ENCODE data around the gene RTN4RL2.

RTN4RL2 gene

DNA sequence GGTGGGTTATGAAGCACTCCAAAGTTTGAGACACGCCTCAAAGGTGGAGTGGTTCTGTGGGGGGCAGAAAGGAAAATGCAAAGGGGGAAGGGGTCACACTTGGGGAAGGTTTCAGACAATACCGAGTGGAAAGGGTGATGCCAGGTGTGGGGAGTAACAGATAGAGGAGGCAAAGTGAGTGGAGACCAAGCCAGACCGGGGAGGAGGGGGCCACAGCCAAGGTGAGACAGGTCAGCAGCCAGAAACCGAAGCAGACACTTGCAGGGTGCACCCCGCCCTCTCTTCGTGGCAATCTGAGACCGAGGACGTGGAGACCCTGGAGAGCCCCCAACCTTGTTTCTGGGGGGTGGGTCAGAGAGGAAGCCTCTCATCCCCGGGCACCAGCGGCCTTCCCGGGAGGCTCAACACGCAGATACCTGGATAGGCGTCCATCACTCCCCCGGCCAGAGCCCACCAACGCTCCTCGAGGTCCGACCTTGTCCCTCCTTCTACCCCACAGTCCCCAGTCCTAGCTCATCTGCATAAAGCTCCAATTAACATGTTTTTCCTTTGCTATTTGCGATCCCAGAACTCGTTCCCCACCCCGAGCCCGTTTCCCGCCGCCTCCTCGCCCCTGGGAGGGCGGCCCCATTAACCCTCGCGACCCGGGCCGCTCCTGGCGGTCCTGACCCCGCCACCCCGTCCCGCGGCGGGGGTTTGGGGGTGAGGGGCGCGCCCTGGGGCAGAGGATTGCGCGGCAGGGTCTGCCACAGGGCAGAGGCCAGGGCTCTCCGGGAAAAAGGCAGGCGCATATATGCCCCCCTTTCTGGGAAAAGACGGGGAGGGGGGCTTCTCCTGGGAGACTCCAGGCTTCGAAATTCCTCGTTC is 21.8 kb downstream of the RTN4RL2 start:
- no peak for FAIRE-seq

DNA sequence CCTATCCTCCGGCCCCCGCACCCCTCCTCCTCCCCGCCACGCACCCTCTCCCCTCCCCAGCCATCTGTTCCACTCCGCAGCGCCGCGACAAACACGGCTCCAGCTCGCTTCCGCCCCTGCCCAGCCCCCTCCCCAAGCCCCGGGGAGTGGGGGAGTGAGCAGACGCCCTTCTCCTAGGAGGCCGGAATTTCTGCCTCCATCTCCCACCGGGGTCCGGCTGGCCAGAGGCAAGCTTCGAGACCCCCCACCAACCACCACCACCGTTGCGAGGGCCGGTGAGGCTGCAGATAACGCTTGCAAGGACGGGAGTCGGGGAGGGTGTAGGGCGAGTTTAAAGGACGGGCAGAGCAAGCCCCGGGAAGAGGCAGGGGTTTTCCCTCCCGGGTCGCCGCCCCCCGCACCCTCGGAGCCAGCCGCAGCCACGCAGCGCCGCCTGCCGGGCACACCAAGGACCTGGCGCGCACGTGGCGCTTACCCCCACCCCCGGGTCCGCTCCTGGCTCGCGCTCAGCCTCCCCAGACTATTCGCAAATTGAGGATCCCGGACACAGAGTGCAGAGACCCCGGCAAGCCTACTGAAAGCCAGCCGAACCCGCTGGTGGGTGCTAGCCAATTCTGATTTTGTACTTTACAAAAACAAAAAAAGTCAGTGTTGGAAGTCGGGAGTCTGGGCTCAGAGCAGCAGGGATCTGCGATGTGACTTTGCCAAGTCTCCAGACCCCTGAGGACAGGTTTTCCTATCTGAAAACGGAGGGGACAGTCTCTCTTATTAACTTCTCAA is 22.6 kb downstream of the RTN4RL2 start:
- FAIRE-seq: no peak

DNA sequence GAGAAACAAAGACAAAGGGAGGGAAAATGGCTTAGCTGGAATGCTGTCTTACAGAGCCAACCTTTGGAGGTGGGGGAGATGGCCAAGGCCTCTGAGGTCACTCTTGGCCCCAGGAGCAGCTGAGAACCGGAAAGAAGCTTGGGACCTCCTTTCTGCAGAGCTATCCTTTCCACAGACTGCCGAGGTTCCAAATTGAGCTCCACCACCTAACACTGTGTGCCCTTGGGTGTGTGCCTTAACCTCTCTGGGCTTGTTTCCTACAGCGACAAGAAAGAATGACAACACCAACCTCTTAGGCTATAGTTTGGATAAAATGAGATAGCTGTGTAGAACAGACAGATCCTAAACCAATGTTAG is 23.2 kb downstream of the RTN4RL2 start:
- no peak for FAIRE-seq

DNA sequence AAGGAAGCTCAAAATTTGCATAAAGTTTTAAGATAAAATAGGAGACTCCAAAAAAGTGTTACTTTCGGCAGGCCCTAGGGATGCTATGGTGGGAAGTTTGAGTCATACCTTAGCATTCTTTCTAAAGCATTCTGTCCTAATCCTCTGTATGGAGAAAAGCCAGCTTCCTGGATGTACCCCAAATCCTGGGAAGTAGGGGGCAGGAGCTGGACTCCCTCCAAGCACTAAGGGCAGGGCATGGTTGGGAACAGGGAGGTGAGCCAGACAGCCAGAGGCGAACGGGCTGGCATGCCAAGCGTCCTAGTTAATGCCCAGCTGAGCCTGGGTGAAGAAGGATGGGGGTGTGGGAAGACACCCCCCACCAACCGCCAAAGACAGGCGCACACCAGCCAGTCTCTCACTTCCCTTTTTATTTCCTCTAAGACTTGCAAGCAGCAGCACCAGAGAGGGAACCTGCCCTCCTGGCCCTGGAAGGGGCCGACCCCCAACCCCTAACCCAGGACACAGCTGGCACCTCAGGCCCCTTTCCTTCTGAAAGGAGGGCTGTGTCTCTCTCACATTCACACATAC is 23.9 kb downstream of the RTN4RL2 start:
- no peak for FAIRE-seq

DNA sequence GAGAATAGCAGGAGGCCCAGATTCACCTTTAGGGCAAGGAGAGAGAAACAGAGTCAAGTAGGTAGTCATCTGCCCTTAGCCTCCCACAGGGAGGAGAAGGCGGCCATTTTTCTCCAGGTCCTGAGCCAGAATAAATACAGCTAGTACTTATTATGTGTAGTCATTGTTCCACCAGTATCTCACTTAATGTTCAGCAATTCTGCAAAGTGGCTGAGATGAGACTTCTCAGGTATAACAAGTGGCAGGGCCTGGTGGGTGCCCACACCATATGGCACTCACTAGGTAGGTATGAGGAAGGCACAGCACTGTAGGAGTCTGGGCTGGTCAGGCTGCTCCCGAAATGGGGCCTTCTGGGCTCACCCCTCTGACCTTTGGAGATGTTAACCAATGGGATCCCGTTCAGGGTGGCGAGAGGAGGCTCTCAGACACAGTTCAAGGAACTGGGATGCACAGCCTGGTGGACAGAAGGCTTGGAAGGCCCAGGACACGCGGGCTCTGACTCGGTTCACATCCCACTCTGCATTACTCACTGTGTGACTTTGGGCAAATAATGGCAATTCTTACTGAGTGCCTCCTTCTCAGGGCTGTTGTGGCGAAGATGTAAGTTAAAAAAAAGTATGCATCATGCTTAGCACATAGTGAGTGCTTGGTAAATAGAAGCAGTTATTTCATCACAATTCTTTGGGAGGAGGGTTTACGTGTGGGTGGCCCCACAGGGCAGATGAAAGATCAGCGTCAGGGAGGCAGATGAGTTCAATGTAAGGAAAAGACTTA is 25.1 kb downstream of the RTN4RL2 start:
- FAIRE-seq: no peak

DNA sequence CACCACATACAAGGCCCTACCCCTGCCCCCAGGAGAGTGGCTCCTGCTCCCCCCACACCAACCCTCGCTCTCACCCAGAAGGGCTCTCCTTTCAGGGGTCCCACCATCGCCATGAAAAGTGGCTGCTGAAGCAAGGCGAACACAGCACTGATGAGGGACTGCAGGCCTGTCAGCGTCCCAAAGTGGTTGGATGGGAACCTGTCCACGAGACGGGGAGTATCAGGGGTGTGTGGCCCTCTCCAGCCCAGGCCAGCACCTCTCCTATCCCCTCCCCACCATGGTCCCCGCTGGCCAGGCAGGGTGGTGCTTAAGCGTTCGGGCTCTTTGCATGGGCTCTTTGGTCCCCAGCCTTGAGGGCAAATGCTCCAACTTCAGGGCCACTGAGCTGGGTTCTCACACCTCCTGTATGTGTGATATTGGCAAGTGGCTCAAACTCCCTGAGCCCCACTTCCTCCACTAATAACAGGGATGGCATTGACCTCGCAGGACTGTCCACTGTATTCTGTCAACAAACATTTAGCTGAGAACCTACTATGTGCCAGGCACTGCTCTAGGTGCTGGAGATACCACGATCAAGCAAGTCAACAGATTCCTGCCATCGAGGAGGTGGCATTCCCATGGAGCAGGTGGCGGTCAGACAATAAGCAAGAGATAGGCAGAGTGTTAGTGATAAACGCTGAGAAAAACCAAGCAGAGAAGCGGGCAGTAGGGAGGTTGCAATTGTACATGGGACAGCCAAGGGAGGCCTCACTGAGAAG is 26.9 kb downstream of the RTN4RL2 start:
- FAIRE-seq: no peak

DNA sequence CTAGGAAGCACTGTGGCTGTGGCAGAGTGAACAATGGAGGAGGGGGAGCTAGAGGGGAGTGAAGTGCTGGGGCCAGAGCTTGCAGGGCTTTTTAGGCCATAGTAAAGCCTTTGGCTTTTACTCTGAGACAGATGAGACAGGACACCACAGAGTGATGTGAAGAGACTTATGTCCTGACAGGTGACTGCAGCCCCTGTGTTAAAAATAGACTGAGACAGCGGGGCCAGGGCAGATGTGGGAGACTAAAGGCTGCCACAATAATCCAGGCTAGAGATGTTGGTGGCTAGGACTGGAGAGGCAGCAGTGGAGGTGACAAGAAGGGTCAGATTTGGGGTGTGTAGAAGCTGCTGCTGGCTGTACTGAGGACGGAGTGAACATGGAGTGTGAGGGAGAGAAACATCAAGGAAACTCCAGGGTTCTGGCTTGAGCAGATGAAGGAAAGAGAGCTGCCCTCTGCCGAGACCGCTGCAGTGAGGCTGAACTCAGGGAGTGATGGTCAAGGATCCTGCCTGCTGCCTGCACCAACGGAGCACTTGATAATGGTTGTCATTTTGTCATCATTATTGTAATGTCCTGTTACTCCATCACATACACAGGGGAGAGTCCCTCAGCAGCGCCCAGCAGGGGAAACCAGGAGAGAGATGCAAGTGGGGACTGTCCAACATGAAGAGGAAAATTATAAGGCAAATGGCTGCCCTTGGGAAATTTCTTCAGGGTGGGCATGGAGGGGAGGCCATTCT is 27.8 kb downstream of the RTN4RL2 start:
- no peak for FAIRE-seq

DNA sequence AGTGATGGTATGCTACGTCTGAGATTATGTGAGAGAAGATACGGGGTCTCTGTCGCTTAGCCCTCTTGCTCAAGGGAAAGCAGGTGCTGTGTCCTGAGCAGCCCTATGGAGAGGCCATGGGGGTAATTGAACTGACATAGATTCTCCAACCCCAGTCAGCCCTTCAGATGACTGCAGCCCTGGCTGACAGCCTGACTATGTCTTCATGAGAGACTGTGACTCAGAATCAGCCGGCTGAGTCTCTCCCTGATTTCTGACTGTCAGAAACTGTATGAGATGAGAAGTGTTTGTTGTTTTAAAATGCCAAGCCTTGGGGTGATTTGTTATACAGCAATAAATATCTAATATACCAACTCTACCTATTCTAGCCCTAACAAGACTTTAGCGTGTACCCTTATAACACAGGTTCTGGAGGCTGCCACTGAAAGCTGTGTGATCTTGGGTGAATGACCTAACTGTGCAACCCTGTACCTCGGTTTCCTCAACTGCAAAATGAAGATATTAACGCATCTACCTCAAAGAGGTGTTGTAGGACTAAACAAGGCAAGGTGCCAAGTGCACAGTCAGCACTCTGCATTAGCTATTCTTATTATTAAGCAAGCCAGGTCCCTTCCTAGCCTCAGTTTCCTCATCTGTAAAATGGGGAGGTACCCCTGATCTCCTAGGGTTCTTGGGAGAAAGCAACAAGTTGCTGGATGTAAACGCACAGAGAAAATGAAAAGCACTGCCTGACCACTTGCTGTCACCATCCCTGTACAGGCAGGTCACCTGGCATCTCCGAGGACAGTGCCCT is 30.3 kb downstream of the RTN4RL2 start:
- FAIRE-seq: no peak

DNA sequence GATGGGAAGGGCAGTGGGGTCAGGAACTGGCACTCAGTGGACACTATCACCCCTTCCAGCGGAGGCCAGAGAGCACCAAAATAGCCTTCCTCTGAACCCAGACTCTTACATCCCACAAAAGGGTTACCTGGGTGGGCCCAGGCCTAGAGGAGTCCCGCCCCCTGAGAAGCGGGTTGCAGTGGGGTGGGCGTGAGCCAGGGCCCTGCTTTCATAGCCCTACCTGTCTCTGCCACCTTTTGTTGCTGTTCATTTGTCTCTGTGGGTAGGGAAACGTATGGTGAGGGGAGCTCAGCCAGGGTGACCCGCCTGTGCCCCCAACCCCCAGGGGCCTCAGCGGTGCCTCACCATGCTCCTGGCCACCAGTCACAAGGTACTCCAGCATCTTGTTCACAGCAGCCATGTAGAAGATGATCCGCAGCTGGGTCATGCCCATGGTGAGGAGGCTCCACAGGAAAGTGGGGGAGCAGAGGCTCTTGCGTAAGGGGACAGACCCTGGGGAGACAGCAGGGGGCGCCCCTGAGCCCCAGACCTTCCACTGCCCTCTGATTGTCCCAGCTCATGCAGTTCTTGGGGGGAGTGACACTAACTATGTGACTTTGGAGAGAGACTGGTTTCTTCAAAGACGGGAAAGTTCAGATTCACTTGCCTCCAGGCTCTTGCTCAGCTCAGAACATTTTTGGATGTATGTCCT is 31.2 kb downstream of the RTN4RL2 start:
- no peak for FAIRE-seq

DNA sequence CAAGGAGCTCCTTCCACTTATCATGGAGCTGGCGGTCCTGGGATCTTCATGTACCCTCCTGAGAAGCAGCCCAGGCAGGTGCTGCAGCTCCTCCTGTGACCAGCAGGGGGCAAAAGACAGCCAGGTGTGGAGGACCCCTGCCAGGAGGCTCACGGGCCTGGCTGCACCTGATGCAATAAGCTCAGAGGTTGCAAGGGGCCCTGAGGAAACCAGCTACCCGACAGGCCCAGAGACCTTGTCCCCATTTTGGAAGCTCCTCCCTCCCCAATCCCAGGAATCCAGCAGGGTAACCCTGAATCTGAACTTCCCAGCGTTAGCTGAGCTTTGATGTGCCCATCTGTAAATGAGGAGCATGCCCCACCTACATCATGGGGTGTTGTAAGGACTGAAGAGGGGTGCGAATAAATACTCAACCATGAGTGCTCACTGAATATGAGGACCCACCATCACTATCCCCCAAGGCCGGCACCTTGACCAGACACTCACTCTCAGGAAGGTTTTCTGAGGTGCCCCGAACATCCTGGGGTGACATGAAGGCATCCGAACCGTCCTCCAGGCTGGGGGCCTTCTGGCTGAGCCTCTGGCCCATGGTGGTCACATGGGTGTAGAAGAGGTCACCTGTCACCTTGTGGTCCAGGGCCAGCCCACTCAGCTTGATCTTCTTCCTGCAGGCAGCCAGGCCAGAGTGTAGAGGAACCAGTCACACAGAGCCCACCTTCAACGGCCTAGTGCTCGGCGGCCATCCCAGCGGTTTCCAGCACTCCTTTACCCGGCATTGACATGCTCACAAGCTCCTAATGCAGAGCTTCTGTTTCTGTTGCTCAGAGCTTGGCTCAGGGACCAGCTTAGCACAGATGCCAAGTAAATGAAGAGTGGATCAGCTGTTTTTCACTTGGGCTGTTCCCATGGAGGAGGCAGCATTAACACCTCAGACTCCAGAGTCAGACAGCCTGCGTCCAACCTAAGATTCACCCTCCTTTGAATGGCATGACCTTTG is 33.5 kb downstream of the RTN4RL2 start:
- FAIRE-seq: no peak

DNA sequence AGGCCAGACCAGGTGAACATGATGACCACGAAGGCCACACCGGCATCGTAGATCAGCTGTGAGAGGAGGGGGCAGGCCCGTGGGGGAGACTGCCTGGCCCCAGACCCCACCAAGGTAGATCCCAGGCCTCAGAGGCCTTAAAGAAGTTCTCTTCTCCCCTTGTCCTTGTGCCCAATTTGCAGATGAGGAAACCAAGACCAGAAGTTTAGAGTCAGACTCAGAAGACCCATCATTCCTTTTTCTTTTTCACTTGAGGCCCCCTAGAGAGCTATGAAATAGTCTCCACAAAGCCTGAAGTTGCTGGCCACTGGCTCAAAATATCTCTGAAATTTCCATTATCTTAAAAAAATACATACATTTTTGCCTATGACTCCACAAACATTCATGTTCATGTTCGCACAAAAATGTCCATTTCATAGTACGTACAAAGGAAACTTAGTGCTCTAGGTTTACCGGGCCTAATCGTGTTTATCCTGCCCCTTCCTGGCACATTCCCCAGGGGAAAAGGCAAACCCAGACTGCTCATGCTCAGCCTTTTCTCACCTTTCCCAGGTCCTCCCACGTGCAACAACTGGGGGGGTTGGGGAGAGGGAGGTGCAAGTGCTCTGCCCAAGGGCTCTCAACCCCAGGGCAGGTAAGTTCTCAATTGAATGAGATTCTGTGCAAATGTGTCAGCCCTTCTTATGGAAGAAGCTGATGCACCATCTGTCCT is 35.9 kb downstream of the RTN4RL2 start:
- FAIRE-seq: no peak

DNA sequence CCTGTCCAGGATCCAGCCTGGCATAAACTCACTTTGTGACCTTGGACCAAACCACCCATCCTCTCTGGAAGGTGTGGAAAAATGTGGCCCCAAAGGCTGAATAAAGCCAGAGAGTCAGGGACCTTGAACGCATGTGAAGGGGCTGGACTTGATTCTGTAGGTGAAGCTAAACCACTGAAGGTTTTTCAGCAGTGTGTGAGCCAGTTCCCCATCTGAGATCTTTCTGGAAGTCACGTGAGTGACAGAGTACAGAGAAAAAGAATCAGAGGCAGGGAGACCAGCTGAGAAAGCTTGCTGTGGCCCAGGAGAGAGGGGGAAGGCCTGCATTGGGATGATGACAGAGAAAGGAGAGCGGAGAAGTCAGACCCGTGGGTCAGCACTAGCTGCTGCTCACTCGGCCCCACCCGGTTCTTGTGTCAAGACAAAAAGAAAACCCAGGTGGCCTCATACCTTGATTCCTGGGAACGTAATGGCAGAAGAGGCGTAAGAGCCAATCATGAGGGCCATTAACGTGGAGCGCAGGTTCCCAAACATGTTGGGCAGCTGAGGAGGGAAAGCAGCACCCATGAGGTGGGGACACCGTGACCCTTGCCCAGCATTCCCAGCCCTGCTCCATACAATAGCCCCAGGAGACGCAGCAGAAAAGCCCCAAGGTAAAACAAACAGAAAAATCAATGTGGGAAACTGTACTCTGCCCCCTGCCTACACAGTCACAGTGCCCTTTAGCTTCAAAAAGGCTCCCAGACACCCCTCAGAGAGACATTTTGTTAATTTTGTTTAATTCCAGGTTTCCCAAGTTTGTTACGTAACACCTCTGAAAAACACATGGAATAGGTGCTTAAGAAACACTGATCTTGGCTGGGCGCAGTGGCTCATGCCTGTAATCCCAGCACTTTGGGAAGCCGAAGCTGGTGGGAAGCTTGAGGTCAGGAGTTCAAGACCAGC is 37.2 kb downstream of the RTN4RL2 start:
- FAIRE-seq: no peak

DNA sequence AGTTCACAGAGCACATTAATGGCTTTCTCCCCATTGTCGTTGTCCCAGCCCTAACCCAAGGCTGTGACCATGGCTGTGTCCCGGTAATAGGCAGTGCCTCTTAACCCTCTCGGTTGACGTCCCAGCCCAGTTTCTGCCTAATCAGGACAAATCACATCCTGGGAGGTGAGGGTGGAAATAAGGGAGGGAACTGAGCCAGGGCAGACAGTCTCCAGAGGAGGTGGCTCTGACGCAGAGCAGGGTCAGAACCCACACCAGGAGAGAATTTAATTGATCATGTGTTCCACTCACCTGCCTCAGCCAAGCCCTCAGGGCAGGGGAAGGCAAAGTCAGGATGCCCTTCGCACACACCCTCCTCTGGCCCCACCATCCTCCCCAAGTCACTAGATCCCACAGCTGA is 38.2 kb downstream of the RTN4RL2 start:
- no peak for FAIRE-seq

DNA sequence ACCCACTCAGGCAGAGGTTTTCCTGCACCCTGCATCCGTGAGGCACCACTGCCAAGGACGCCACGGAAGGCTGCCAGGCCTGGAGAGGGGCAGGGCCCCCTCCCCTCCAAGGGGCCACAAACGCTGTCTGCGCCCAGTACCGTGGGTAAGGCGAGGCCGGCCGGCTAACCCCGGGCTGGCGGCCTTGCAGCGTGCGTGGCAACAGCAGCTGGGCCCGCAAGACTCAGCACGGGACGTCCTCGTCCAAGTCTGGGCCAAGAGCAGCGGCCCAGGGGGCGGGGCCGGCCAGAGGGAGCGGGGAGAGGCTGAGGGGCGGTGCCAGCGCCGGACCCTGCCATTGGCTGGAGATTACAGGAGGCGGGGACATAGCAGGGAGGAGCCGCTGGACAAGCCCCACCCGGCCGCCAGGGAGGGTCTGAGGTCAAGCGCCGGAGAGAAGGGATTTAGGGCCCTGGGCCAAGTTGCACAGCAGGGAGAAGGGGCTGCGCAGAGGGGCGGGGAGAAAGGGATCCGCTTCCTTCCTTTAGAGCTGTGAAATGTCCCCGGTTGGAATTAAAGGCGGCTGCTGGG is 39.2 kb downstream of the RTN4RL2 start:
- peak; percentile 92 for FAIRE-seq

DNA sequence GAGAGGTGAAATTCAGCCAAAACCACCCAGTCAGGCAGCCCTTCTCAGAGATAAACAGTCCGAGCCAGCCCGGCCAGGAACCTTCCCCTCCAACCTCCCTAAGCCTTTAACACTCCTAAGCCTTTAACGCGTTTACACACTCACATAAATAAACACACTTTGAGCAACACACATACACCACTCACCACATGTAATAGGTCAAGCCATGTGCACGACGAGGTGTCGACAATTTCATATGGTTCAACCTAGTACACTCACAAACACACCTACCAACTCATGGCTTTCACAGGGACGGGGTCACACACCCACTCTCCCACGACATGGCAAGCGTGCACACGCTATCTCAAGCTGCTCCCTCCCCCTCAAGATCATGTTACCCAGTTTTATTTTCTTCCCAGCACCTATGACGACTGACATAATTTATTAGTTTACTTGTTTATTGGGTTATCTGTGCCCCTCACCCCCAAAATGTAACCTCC is 39.7 kb downstream of the RTN4RL2 start:
- no peak for FAIRE-seq

DNA sequence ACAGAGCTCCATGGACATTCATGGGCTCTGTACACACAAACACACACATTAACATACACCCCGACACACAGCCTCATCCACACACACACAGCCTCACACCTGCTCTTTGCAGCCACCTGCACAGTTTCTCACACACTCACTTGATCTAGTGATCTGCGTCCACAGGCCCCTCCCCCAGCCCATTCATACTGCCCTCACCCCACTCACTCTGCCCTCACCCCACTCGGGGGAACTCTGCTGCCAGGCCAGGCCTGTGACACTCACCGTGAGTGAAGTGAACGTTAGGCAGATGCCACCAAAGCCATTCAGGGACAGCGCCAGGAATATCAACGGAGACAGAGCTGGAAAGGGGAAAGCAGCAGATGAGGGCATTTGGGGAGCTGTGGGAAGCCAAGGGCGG is 40.2 kb downstream of the RTN4RL2 start:
- no peak for FAIRE-seq
